SK-N-SH (cell line): ENCODE data around the gene NCDN.

Experiments used
- ELF1 ChIP-seq: IDR thresholded peaks from 2 replicates; pipeline ENCODE4 v1.4.0; 2012
- EP300 ChIP-seq, 2 experiments: IDR thresholded peaks; 2 replicates each; pipeline versions ENCODE4 v1.4.0 to v1.6.1; 2012; ENCODE audit warnings: borderline replicate concordance in 1 of 2, low read depth in 1 of 2, low read length in 1 of 2
- EZH2phosphoT487 ChIP-seq: fragments of 200-600 bp; sonication (generic); IDR thresholded peaks from 2 replicates; pipeline ENCODE4 v1.6.1; 2017; ENCODE audit warnings: low read depth, mixed run types, mild to moderate bottlenecking, antibody characterized with exemption, moderate library complexity, borderline replicate concordance
- GABPA ChIP-seq: IDR thresholded peaks from 2 replicates; pipeline ENCODE4 v1.4.0; 2012; ENCODE audit warnings: low read depth, mild to moderate bottlenecking
- JUND ChIP-seq: IDR thresholded peaks from 2 replicates; pipeline ENCODE4 v1.4.0; 2012
- USF2 ChIP-seq: fragments of 150-350 bp; IDR thresholded peaks from 2 replicates; pipeline ENCODE4 v1.6.1; 2017; ENCODE audit warnings: antibody characterized with exemption, low read length, low read depth, borderline replicate concordance

GRCh38 chr1:35539824-35540261 is 17.8 kb upstream of the NCDN start:
- TF ChIP-seq ELF1 = no peak
- TF ChIP-seq USF2 = no peak
- TF ChIP-seq GABPA = no peak
- 0 out of 4 replicates have a peak, but pooled peaks of 1 of the 2 experiments have one; percentile 11 for TF ChIP-seq EP300 (IDR thresholded peaks at IDR 0.05; ENCODE audit: borderline replicate concordance in 1 of 2, low read depth in 1 of 2, low read length in 1 of 2)
- peak; percentile 39 for TF ChIP-seq JUND
- no peak for TF ChIP-seq EZH2phosphoT487
